NK-92 (cell line): ENCODE measurements around the gene CST4.
"Not testable (repeated sequence)": the region's sequence is repeated elsewhere in the genome, so short reads cannot be mapped to it uniquely, and the experiment has no call there.

Experiments used
- DNase-seq: peaks from one replicate; lab custom pipeline; 2025; ENCODE audit not compliant: unreplicated experiment; lab: John Stamatoyannopoulos, UW

CST4 gene, protein sequence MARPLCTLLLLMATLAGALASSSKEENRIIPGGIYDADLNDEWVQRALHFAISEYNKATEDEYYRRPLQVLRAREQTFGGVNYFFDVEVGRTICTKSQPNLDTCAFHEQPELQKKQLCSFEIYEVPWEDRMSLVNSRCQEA

GRCh38 chr20:23688684-23689398 is at the start of gene CST4:
CST4 (minus strand) TSS chr20:23689038; CDS start chr20:23688969, 69 bp downstream.
- DNase-seq: not testable (repeated sequence)

DNA sequence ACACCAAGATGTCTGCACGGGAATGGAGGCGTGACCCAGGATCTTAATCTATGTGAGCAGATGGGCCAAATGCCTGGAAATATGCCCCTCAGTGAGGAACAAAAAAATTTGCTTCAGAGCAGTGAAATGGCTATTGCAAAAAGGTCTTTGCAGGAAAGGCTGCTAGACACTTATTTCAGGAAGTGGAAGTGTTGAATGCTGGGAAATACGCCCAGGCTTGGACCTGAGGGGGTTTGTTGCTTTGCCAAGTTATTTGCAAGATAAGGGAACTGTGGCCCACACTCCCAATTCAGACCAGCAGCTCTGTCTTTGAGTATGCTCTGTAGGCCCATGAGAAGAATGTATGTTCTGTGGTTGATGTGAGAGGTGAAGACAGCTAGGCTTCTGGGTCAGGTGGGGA is 46.6 kb upstream of the CST4 start:
- not testable (repeated sequence) for DNase-seq

DNA sequence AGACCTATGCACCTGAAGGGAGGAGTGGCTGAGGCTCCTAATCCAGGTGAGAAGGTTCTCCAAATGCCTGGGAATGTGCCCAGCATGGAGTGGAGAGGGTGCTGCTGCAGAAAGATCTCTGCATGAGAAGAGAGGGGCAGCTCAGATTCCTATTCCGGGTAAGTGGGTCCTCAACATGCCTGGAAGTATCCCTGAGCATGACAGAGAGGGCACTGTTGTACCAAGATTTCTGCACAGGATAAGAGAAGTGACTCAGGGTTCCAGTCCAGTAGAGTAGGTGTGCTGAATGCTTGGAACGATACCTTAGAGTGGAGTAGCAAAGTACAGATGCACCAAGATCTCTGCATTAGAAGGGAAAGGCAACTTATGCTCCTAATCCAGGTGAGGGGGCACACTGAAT is 46.1 kb upstream of the CST4 start:
- DNase-seq: not testable (repeated sequence)

GRCh38 chr20:23734440-23734839 is 45.6 kb upstream of the CST4 start:
- DNase-seq: not testable (repeated sequence)

DNA sequence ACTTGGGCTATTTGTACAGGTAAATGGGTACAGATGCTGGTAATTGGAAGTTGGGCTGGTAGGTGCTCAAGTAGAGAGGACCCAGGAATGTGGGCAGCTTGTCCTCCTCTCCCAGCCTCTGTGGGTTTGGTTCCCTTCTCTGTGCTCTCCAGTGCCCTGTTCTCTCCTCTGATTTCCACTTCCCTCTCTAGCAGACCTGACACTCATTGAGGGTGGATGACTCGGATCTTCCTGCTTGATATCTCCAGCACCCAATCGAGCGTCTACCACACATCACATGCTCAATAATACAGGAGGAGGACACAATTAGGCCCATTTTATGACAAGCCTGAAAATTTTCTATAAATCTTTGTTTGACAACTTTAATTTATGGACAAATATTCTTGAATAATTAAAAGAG is 38.2 kb upstream of the CST4 start:
- DNase-seq: no peak

- no peak for DNase-seq
Observed at GRCh38 chr20:23725102-23725501, 36.3 kb upstream of the CST4 start.

DNA sequence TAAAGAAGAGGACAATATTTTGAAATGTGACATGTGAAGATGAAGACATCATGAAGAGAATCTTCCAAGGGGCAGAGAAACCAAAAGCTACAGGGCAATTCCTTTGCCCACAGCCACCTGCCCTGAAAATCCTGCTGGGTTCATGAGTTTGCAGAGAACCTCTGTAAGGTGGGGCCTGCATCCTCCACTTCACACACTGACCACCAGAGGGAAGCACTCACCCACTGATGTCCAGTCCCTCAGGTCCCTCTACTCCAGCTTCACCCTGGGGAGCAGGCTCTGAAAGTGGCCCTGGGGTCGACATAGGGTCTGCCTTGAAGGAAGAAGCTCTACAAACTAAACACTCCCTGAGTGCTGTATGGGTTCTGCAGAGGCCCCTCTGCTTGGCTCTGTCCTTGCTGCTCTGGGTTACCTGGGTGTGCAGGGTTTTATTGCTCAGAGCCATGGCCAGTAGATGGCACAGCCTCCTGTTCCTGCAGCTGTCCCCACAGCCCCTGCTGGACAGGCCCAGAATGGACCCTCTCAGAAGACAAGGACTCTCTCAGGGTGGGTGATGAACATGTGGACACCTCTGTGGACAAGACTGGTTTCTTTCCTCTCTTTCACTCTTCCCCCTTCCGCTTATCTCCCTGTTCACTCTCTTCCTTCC is 34.9 kb upstream of the CST4 start:
- not testable (repeated sequence) for DNase-seq

DNA sequence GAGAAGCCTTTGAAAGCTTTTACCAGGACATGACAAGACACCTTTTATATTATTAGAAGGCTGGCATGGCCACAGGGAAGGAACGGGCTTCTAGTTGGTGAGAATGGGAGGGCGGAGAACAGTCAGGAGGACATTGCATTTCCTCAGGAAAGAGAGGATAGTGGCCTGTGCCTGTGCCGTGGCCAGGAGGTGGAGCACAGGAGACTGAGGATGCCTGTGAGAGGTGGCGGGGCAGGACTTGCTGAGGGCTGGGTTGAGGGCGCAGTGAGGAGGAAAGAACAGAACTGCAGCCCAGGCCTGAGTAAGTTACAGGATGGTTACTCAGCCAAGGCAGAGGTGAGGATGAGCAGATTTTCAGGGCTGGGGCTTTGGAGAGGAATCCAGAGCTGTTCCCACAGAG is 34.0 kb upstream of the CST4 start:
- not testable (repeated sequence) for DNase-seq

DNA sequence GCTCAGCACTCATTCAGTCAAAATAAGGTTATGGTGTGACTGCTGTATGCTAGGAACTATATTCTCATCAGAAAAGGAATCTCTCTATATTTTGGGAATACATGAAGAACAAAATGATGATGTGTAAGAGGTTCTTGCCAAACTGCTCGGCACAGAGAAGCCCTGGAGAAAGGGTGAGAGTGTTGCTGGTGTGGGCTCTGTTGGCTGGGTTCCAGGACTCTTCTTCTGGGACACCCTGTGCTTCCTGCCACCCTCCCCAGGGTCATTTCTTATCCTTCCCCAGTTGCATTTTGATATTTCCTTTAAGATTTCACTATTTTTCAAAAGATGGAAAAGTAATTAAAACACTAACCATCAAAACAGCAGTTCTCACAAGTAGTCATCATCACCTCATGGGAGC is 33.1 kb upstream of the CST4 start:
- DNase-seq: no peak

DNA sequence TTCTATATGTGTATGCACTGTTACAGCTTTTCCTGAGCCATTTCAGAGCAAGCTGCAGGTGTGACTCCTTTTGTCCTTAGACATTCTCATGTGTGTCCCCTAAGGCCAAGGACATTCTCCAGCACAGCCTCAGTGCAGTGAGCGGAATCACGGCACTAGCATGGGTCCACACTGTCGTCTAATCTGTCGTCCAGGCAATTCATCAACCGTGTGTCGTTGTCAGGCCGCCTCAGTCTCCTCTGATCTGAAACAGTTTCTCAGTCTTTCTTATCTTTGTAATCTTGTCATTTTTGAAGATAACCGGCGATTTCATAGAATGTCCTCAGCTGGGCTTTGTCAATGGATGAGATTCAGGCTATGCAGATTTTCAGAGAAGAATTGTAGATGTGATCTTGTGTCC is 30.5 kb upstream of the CST4 start:
- DNase-seq: not testable (repeated sequence)

DNA sequence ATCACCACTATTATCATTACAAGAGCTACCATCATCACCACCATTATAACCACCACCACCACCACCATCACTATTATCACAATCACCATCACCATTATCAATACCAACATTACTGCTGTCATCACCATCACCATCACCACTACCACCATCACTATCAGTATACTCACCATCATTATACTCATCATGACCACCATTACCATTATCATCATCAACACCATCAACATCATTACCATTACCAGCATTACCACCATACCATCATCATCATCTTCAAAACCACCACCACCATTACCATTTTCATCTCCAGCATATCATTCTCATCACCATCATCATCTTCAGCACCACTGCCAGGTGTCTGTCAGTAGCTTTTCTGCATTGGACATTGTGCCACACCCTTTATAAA is 22.9 kb upstream of the CST4 start:
- not testable (repeated sequence) for DNase-seq

DNA sequence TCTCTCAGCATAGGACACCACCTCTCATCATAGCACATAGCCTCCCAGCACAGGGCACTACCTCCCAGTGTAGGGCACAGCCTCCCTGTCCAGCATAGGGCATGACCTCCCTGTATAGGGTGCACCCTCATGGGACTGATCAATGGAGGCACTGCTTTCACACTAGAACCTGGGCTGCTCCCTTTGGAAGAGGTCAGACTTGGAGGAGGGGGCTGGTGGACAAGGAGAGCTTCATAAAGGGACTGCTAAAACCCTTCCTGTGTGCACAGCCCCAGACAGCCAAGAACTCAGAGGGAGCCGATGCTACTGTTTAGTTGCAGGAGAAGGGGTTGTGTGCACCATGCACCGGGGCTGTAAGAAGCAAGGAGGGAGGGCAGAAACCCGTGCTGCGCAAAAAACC is 21.9 kb upstream of the CST4 start:
- no peak for DNase-seq

- no peak for DNase-seq
Observed at GRCh38 chr20:23705895-23706294, 17.1 kb upstream of the CST4 start.

- DNase-seq: no peak
Observed at GRCh38 chr20:23702021-23702420, 13.2 kb upstream of the CST4 start.

DNA sequence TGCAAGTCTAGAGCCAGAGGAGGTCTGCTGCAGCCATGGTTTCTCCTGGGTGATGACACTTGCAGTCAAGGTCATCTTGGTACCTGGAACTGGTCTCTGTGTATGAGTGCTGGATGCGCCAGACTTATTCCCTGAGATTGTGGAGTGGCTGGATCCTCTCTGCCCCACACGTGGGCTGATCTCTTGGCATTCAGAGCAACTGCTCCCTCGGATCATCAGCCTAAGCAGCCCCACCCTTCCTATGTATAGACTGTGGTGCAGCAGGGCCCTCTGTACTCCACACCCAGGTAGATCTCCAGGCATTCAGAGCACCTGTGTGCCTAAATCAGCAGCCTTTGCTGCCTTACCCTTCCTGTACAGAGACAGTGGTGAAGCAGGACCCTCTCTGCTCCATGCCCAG is 12.1 kb upstream of the CST4 start:
- DNase-seq: no peak

GRCh38 chr20:23697947-23698346 is 9.1 kb upstream of the CST4 start:
- DNase-seq: no peak

DNA sequence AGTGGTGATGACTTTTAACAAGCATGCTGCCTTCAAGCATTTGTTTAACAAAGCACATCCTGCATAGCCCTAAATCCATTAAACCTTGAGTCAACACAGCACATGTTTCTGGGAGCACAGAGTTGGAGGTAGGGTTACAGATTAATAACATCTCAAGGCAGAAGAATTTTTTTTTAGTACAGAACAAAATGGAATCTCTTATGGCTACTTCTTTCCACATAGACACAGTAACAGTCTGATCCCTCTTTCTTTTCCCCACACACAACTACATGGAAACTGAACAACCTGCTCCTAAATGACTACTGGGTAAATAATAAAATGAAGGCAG is 6.2 kb upstream of the CST4 start:
- not testable (repeated sequence) for DNase-seq

GRCh38 chr20:23694178-23695067 is 5.6 kb upstream of the CST4 start:
- DNase-seq: not testable (repeated sequence)

GRCh38 chr20:23692725-23693619 is 4.1 kb upstream of the CST4 start:
- not testable (repeated sequence) for DNase-seq

DNA sequence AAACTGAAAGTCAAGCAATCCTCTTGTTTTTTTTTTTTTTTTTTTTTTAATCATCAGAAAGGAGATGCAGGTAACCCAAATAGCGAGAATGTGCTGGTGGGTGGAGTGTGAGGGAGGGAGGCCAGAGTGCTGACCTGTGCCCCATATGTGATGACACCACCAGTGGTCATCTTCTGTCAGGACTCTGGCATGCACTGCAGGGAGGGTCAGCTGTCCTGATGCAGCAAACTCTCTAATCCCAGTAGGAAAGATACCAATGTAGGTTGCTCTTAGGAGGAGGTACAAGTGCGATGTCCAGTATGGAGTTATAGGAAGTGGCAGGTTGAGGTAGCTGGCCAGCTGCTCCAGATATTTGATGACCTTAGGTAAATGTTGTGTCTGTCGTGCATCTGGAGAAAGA is 2.8 kb upstream of the CST4 start:
- no peak for DNase-seq

DNA sequence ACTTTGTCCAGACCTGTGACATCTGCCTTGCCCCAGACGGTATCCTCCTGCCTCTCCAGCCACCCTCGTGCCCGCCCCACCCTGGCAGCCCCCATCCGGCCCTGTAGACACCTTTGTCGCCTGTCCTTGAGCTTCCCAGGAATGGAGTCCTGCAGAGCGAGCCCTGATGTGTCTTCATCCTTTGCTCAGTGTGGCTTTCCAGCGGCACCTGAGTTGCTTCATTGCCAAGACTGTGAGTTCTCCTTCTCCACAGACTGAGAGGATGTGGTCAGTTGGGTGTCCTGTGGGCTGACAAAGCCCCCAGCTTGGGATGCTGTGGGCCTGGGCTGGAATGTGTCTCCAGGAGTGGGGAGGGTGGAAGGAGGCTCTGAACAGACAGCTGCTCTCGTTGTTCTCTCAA is 1.7 kb upstream of the CST4 start:
- DNase-seq: no peak
